Testis (tissue), 3 donors: ENCODE data around the gene ZNF76. TPM values are rescaled to one million over a fixed set of nuclear protein-coding genes. Genes with fewer than 3 reads are reported as not detected.

Source experiments
- DNase-seq: peaks from one replicate; pipeline ENCODE4 v3.0.0-alpha.2; 2019
- H3K27ac ChIP-seq, 2 donors: fragments of 200-600 bp; sonication (generic); one replicate each; pipeline ENCODE4 v1.5.1; 2019
- H3K27me3 ChIP-seq: fragments of 200-600 bp; sonication (generic); one replicate; pipeline ENCODE4 v1.5.1; 2019
- H3K36me3 ChIP-seq: fragments of 200-600 bp; sonication (generic); one replicate; pipeline ENCODE4 v1.5.1; 2017; ENCODE audit warnings: low read depth; ENCODE audit errors: missing control alignments
- H3K4me1 ChIP-seq: fragments of 200-600 bp; sonication (generic); one replicate; pipeline ENCODE4 v1.5.1; 2019
- H3K4me3 ChIP-seq, 2 donors: fragments of 200-600 bp; sonication (generic); one replicate each; pipeline ENCODE4 v1.5.1; 2017 to 2019
- H3K9me3 ChIP-seq: fragments of 200-600 bp; sonication (generic); one replicate; pipeline ENCODE4 v1.5.1; 2017
- POLR2A ChIP-seq: fragments of 450-650 bp; IDR thresholded peaks from one replicate; pipeline ENCODE4 v1.6.1; 2017; ENCODE audit warnings: antibody characterized with exemption, mild to moderate bottlenecking, moderate library complexity
- WGBS, 2 donors: methylation state at CpG; one replicate each; pipeline ENCODE4 v1.1.5; 2018; 5-methylcytosine and 5-hydroxymethylcytosine counted together
- intact Hi-C: fragments of 100-400 bp; cut with DNase I; formaldehyde crosslinking; loops from one replicate; pipeline ENCODE4 v1.15.1; 2023; ENCODE audit warnings: low total_unique reads
- polyA plus RNA-seq: library from polyadenylated mRNA; stranded (reverse); fragments of 350-450 nt; fragmentation: Illumina TruSeq; extraction: RNeasy Lipid Tissue Mini Kit (QIAGEN cat#74804); gene quantifications from one replicate; pipeline ENCODE4 v1.2.3, GENCODE V29; 2014; ENCODE audit warnings: low read depth, low replicate concordance; ENCODE audit not compliant: insufficient read depth
- total RNA-seq, 2 donors: library from RNA; depleted of rRNA; stranded (reverse); fragments of >200 nt; gene quantifications; one replicate each; pipeline ENCODE4 v1.2.3, GENCODE V29; 2016
- TF ChIP-seq, protein P1 (sequence below), 3 experiments: fragments of 450-650 bp in 2 of 3; fragments of 200-600 bp in 1 of 3; sonication (generic) in 1 of 3; IDR thresholded peaks; one replicate each; pipeline ENCODE4 v1.5.1; 2016 to 2019; ENCODE audit warnings: antibody characterized with exemption in 3 of 3, mild to moderate bottlenecking in 2 of 3, moderate library complexity in 1 of 3

ZNF76 gene
- total and polyA plus RNA-seq, 3 donors from 2014 or later: 76.9 to 97.3 (median 81.3) TPM

DNA sequence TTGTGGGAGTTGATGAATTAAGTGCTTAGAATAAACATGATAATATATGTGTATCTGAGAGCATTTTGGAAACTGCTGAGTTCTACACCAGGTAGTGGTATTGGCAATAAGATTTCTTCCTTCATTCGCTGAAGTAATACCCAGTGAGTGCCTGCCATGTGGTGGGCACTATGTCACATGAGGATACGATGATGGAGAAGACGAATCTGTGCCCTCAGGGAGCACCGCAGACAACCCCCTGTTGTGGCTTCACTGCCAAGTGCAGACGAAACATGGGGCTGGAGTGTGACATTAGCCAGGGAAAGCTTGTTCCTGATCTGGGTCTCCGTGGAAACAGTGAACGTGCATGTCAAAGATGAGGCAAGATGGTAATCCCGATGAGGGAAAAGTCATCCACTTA is 7.9 kb downstream of the ZNF76 start:
- no peaks in the 10 kb centered on the region for H3K4me1 ChIP-seq

GRCh38 chr6:35267897-35268296 is 8.4 kb downstream of the ZNF76 start:
- intact Hi-C loops: no loop called here
- DNase-seq: no peak
- 60 to 75% methylated on average over 2 of the region's 2 CpGs for WGBS, 2 donors
- H3K4me3 ChIP-seq: no peak overlapping the region
- H3K27ac ChIP-seq: no peak overlapping the region
- TF ChIP-seq POLR2A: no peak
- TF ChIP-seq, protein P1, sequence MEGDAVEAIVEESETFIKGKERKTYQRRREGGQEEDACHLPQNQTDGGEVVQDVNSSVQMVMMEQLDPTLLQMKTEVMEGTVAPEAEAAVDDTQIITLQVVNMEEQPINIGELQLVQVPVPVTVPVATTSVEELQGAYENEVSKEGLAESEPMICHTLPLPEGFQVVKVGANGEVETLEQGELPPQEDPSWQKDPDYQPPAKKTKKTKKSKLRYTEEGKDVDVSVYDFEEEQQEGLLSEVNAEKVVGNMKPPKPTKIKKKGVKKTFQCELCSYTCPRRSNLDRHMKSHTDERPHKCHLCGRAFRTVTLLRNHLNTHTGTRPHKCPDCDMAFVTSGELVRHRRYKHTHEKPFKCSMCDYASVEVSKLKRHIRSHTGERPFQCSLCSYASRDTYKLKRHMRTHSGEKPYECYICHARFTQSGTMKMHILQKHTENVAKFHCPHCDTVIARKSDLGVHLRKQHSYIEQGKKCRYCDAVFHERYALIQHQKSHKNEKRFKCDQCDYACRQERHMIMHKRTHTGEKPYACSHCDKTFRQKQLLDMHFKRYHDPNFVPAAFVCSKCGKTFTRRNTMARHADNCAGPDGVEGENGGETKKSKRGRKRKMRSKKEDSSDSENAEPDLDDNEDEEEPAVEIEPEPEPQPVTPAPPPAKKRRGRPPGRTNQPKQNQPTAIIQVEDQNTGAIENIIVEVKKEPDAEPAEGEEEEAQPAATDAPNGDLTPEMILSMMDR (IDR thresholded peaks at IDR 0.05): no peak
- no peaks in the 10 kb centered on the region for H3K36me3 ChIP-seq
- no peaks in the 10 kb centered on the region for H3K27me3 ChIP-seq
- no peaks in the 10 kb centered on the region for H3K9me3 ChIP-seq
- no peaks in the 10 kb centered on the region for H3K4me1 ChIP-seq

More for the DNA sequence above, 7.9 kb downstream of the ZNF76 start:
- WGBS, 2 donors: 91 to 95% methylated on average over 8 of the region's 8 CpGs
- H3K9me3 ChIP-seq: no peaks in the 10 kb centered on the region
- no peaks in the 10 kb centered on the region for H3K27me3 ChIP-seq
- no peaks in the 10 kb centered on the region for H3K36me3 ChIP-seq
- no peak overlapping the region for H3K27ac ChIP-seq
- no peak for DNase-seq
- no peak for TF ChIP-seq POLR2A
- TF ChIP-seq, protein P1 (IDR thresholded peaks at IDR 0.05): no peak
- intact Hi-C loops: no loop called here
- no peak overlapping the region for H3K4me3 ChIP-seq

DNA sequence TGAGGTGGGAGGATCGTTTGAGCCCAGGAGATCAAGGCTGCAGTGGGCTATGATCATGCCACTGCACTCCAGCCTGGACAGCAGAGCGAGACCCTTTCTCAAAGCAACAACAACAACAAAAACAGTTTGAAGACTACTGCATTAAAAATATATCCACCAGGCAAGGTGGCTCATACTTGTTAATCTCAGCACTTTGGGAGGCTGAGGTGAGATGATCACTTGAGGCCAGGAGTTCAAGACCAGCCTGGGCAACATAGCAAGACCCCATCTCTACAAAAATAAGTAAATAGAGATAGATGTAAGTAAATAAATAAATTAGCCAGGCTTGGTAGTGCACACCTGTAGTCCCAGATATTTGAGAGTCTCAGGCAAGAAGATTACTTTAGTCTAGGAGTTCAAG is 12.5 kb downstream of the ZNF76 start:
- Histone ChIP-seq H3K27me3 (no peaks in the 10 kb centered on the region), H3K9me3 (no peaks in the 10 kb centered on the region), H3K36me3 (no peaks in the 10 kb centered on the region), H3K4me1 (no peaks in the 10 kb centered on the region), H3K27ac (no peak overlapping the region), H3K4me3 (no peak overlapping the region)
- WGBS, 2 donors: 92 to 96% methylated on average over 2 of the region's 2 CpGs
- no peak for DNase-seq
- TF ChIP-seq, protein P1 (IDR thresholded peaks at IDR 0.05): no peak
- TF ChIP-seq POLR2A: no peak
- intact Hi-C loops: no loop called here

DNA sequence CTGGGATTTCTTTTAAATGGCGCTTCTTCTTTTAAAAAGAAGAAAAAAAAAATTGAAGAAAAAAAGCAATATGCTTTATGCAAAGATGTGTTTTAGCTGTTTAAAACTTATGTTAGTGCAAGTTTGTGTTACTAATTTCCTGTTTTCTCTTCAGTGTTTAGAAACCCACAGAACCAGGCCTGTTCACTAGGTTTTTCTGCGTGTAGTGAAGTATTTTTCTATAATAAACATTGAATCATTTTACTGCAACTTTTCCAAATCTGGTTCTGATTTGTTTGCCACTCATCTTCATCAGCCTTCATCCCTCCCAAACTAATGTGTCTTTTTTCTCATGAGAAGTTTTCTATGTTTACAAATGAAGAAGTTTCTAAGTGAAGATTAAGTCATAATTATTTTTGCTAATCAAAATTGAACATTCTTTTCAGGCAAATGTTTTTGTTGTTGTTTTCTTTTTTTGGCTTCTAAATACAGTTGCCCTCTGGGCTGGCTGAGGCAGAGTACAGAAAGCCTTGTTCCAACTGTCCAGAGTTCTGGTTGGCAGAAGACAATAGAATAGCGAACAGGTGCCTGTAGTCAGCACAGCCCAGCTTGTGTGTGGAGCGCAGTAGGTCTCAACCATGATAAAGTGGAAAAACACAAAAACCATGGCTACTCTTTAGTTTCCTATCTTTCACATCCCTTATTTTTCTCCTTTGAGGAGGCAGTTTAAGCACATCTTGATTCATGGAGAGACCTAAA is 14.5 kb downstream of the ZNF76 start:
- H3K9me3 ChIP-seq: no peaks in the 10 kb centered on the region
- H3K4me1 ChIP-seq: no peaks in the 10 kb centered on the region
- TF ChIP-seq POLR2A: no peak
- TF ChIP-seq, protein P1 (IDR thresholded peaks at IDR 0.05): no peak
- no peaks in the 10 kb centered on the region for H3K36me3 ChIP-seq
- 81 to 86% methylated on average over 4 of the region's 4 CpGs for WGBS, 2 donors
- no peak for DNase-seq
- no peaks in the 10 kb centered on the region for H3K27me3 ChIP-seq
- H3K4me3 ChIP-seq: no peak overlapping the region
- intact Hi-C loops: no loop called here
- no peak overlapping the region for H3K27ac ChIP-seq

DNA sequence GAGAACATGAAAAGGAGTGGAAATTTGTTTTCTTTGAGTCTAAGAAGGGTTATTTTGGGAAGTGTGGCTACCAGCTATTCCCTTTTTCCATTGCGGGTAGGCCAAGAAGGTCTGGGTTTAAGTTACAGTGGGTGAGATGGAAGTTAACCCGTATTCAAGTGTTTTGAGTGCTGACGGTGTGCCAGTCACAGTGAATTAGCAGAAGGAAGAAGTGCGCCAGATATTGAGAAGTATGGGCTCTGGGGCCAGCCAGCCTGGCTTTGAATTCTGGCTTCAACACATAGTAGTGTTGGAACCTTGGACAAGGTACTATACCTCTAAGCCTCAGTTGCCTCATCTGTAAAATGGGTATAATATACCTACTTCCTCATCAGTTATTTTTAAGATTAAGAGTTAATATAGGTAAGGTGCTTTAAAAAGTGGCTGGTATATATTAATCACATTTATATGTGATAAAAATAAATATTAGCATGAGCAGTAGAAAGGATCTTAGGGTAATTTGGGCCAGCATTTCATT is 16.3 kb downstream of the ZNF76 start:
- H3K4me3 ChIP-seq: no peak overlapping the region
- H3K27me3 ChIP-seq: no peaks in the 10 kb centered on the region
- TF ChIP-seq, protein P1 (IDR thresholded peaks at IDR 0.05): no peak
- no peak for TF ChIP-seq POLR2A
- peaks cover 3% of the 10 kb centered on the region for H3K4me1 ChIP-seq
- intact Hi-C loops: no loop called here
- H3K27ac ChIP-seq: no peak overlapping the region
- H3K36me3 ChIP-seq: no peaks in the 10 kb centered on the region
- DNase-seq: no peak
- no peaks in the 10 kb centered on the region for H3K9me3 ChIP-seq
- WGBS, 2 donors: 64 to 79% methylated on average over 4 of the region's 4 CpGs
